ENCODE results near the gene FCN3.

The FCN3 gene

GRCh38 chr1:27356619-27357280 is 17.9 kb downstream of the FCN3 start:
- no peak for DNase-seq

- no peak for DNase-seq
These were observed 18.4 kb downstream of the FCN3 start for GRCh38 chr1:27356277-27356618.

GRCh38 chr1:27355683-27356082 is 18.9 kb downstream of the FCN3 start:
- DNase-seq, result no peak

- DNase-seq, result no peak
These were observed 21.0 kb downstream of the FCN3 start for GRCh38 chr1:27353629-27354028.

- DNase-seq, result no peak
These were observed 21.5 kb downstream of the FCN3 start for GRCh38 chr1:27353166-27353565.

- no peak for DNase-seq
These were observed 23.0 kb downstream of the FCN3 start for GRCh38 chr1:27351541-27352107.

GRCh38 chr1:27350663-27351540 is 23.7 kb downstream of the FCN3 start:
- DNase-seq, result no peak

GRCh38 chr1:27349784-27350662 is 24.6 kb downstream of the FCN3 start:
- DNase-seq, result peak; percentile 76

GRCh38 chr1:27348861-27349783 is 25.5 kb downstream of the FCN3 start:
- peak; percentile 75 for DNase-seq

- DNase-seq, result no peak
These were observed 27.5 kb downstream of the FCN3 start for GRCh38 chr1:27346991-27347624.

- no peak for DNase-seq
These were observed 28.3 kb downstream of the FCN3 start for GRCh38 chr1:27346357-27346756.

GRCh38 chr1:27345272-27345671 is 29.4 kb downstream of the FCN3 start:
- DNase-seq, result no peak

- no peak for DNase-seq
These were observed 31.0 kb downstream of the FCN3 start for GRCh38 chr1:27343639-27344025.

GRCh38 chr1:27342778-27343638 is 31.6 kb downstream of the FCN3 start:
- DNase-seq, result peak; percentile 78

- DNase-seq, result no peak
These were observed 32.2 kb downstream of the FCN3 start for GRCh38 chr1:27342391-27342777.

- DNase-seq, result peak; percentile 79
These were observed 32.9 kb downstream of the FCN3 start, which contains the start of gene SYTL1 for GRCh38 chr1:27341525-27342252. Gene SYTL1 (plus strand): TSS chr1:27342022. CDS start chr1:27345335, 3,313 bp downstream.

GRCh38 chr1:27339213-27339612 is 35.4 kb downstream of the FCN3 start:
- DNase-seq, result no peak

GRCh38 chr1:27338751-27339150 is 35.9 kb downstream of the FCN3 start:
- DNase-seq, result no peak

GRCh38 chr1:27336756-27337155 is 37.9 kb downstream of the FCN3 start:
- DNase-seq, result no peak
